Esophagus muscularis mucosa (tissue), 4 donors: ENCODE results near the gene ADK. TPM values are rescaled to one million over a fixed set of nuclear protein-coding genes. Genes with fewer than 3 reads are reported as not detected.
A peak's percentile ranks its signal among the peaks of the same experiment; 100 is the strongest.

Source experiments
- DNase-seq: peaks from one replicate; pipeline ENCODE4 v3.0.0-alpha.2; 2017; ENCODE audit errors: extremely low spot score
- H3K27ac ChIP-seq, 4 donors: fragments of 200-600 bp; sonication (generic); replicated peaks in 1 of 4; 1 replicate in 3 of 4; 2 replicates in 1 of 4; pipeline ENCODE4 v1.5.1; 2016 to 2019; ENCODE audit warnings: mild to moderate bottlenecking in 1 of 4
- H3K27me3 ChIP-seq, 4 donors: fragments of 200-600 bp; sonication (generic); one replicate each; pipeline versions ENCODE4 v1.5.1 to v1.6.0; 2016 to 2019
- H3K36me3 ChIP-seq, 4 donors: fragments of 200-600 bp; sonication (generic); one replicate each; pipeline ENCODE4 v1.5.1; 2016 to 2019
- H3K4me1 ChIP-seq, 4 donors: fragments of 200-600 bp; sonication (generic); one replicate each; pipeline ENCODE4 v1.5.1; 2016 to 2019
- H3K4me3 ChIP-seq, 4 donors: fragments of 200-600 bp; sonication (generic); 1 replicate in 2 of 4; 2 replicates in 2 of 4; pipeline ENCODE4 v1.5.1; 2016 to 2019; ENCODE audit warnings: mild to moderate bottlenecking in 4 of 4, moderate library complexity in 1 of 4
- H3K9me3 ChIP-seq, 4 donors: fragments of 200-600 bp; sonication (generic); 1 replicate in 3 of 4; 2 replicates in 1 of 4; pipeline ENCODE4 v1.5.1; 2016 to 2019
- CTCF ChIP-seq, 3 experiments: fragments of 200-600 bp in 2 of 3; fragments of 450-650 bp in 1 of 3; sonication (generic) in 2 of 3; IDR thresholded peaks; one replicate each; pipeline ENCODE4 v1.5.1; 2017 to 2019; ENCODE audit warnings: antibody characterized with exemption in 3 of 3, mild to moderate bottlenecking in 2 of 3, moderate library complexity in 1 of 3
- EP300 ChIP-seq: sonication (generic); formaldehyde crosslinking; IDR thresholded peaks from one replicate; pipeline ENCODE4 v1.6.1; 2017; ENCODE audit warnings: antibody characterized with exemption
- POLR2A ChIP-seq: fragments of 450-650 bp; IDR thresholded peaks from one replicate; pipeline ENCODE4 v1.6.1; 2017; ENCODE audit warnings: antibody characterized with exemption, moderate library complexity, mild to moderate bottlenecking, low read depth
- POLR2AphosphoS5 ChIP-seq, 2 donors: sonication (generic); formaldehyde crosslinking; IDR thresholded peaks; one replicate each; pipeline ENCODE4 v1.6.1; 2017; ENCODE audit warnings: antibody characterized with exemption in 2 of 2
- WGBS: methylation state at CpG from one replicate; pipeline ENCODE4 v1.1.5; 2018; 5-methylcytosine and 5-hydroxymethylcytosine counted together
- intact Hi-C: fragments of 100-400 bp; cut with DNase I; formaldehyde crosslinking; loops from one replicate; pipeline ENCODE4 v1.15.1; 2023
- total RNA-seq, 4 donors: library from RNA; depleted of rRNA; stranded (reverse); fragments of >200 nt; gene quantifications; one replicate each; pipeline versions ENCODE4 v1.1.0 to v1.2.1, GENCODE V29; 2016

The ADK gene
- total RNA-seq, 4 donors from 2014 or later = 20.2 to 23.3 (median 21.2) TPM

GRCh38 chr10:74114041-74114448, 37.0 kb upstream of the ADK start:
- WGBS = 75% methylated on average over 12 of the region's 12 CpGs
- no peaks in the 10 kb centered on the region for H3K27me3 ChIP-seq
- no peak for DNase-seq
- no peak overlapping the region for H3K4me3 ChIP-seq
- TF ChIP-seq POLR2A (no peak), POLR2AphosphoS5 (IDR thresholded peaks at IDR 0.05) (no peak), CTCF (IDR thresholded peaks at IDR 0.05) (no peak), EP300 (no peak)
- H3K36me3 ChIP-seq = peaks cover 60 to 100% (median 91%) of the 10 kb centered on the region in 4 donors
- peaks cover 3 to 59% (median 40%) of the 10 kb centered on the region in 4 donors for H3K4me1 ChIP-seq
- H3K9me3 ChIP-seq = no peaks in the 10 kb centered on the region
- H3K27ac ChIP-seq = peak overlapping the region; percentile 16 to 57 (median 48)
- intact Hi-C loops = no loop called here

GRCh38 chr10:74117738-74118137, 33.3 kb upstream of the ADK start:
- DNase-seq = no peak
- WGBS = 87% methylated on average over 4 of the region's 4 CpGs
- H3K9me3 ChIP-seq = no peaks in the 10 kb centered on the region
- TF ChIP-seq POLR2AphosphoS5 (IDR thresholded peaks at IDR 0.05) (peak in 1 of 2 donors; percentile 6), POLR2A (no peak)
- H3K27ac ChIP-seq = peak overlapping the region in 3 of 4 donors; percentile 20 to 45 (median 23)
- no peaks in the 10 kb centered on the region for H3K27me3 ChIP-seq
- H3K4me3 ChIP-seq = no peak overlapping the region
- intact Hi-C loops = no loop called here
- H3K36me3 ChIP-seq = peaks cover 33 to 99% (median 86%) of the 10 kb centered on the region in 4 donors
- peaks cover 3 to 56% (median 44%) of the 10 kb centered on the region in 4 donors for H3K4me1 ChIP-seq

GRCh38 chr10:74118804-74119203, 32.2 kb upstream of the ADK start:
- Histone ChIP-seq H3K4me3 (no peak overlapping the region), H3K4me1 (peaks cover 0 to 56% (median 44%) of the 10 kb centered on the region in 4 donors), H3K27me3 (no peaks in the 10 kb centered on the region), H3K36me3 (peaks cover 23 to 99% (median 88%) of the 10 kb centered on the region in 4 donors), H3K9me3 (no peaks in the 10 kb centered on the region), H3K27ac (peak overlapping the region; percentile 10 to 45 (median 22))
- TF ChIP-seq EP300 (no peak), POLR2AphosphoS5 (IDR thresholded peaks at IDR 0.05) (no peak)
- DNase-seq = no peak
- intact Hi-C loops = no loop called here
- 72% methylated on average over 3 of the region's 3 CpGs for WGBS

GRCh38 chr10:74120911-74121310, 30.1 kb upstream of the ADK start:
- Histone ChIP-seq H3K27ac (peak overlapping the region in 2 of 4 donors; percentile 12 to 39), H3K4me3 (no peak overlapping the region), H3K27me3 (no peaks in the 10 kb centered on the region), H3K36me3 (peaks cover 12 to 99% (median 81%) of the 10 kb centered on the region in 4 donors), H3K9me3 (no peaks in the 10 kb centered on the region), H3K4me1 (peaks cover 0 to 49% (median 39%) of the 10 kb centered on the region in 4 donors)
- TF ChIP-seq POLR2AphosphoS5 (IDR thresholded peaks at IDR 0.05) (no peak), EP300 (no peak), CTCF (IDR thresholded peaks at IDR 0.05) (no peak), POLR2A (no peak)
- intact Hi-C loops = no loop called here
- 37% methylated on average over 1 of the region's 1 CpG for WGBS
- no peak for DNase-seq

- no peak overlapping the region for H3K4me3 ChIP-seq
- H3K27me3 ChIP-seq = no peaks in the 10 kb centered on the region
- DNase-seq = no peak
- WGBS = 82% methylated on average over 1 of the region's 1 CpG
- peak overlapping the region in 2 of 4 donors; percentile 2 to 12 for H3K27ac ChIP-seq
- H3K9me3 ChIP-seq = no peaks in the 10 kb centered on the region
- TF ChIP-seq POLR2AphosphoS5 (IDR thresholded peaks at IDR 0.05) (no peak), CTCF (IDR thresholded peaks at IDR 0.05) (no peak), EP300 (no peak), POLR2A (no peak)
- H3K4me1 ChIP-seq = peaks cover 0 to 44% (median 37%) of the 10 kb centered on the region in 4 donors
- intact Hi-C loops = no loop called here
- H3K36me3 ChIP-seq = peaks cover 12 to 99% (median 82%) of the 10 kb centered on the region in 4 donors
Measured at GRCh38 chr10:74121368-74121767, 29.7 kb upstream of the ADK start.

- Histone ChIP-seq H3K27me3 (no peaks in the 10 kb centered on the region), H3K4me1 (peaks cover 0 to 44% (median 37%) of the 10 kb centered on the region in 4 donors), H3K27ac (peak overlapping the region in 1 of 4 donors; percentile 11), H3K36me3 (peaks cover 13 to 95% (median 84%) of the 10 kb centered on the region in 4 donors), H3K4me3 (no peak overlapping the region), H3K9me3 (no peaks in the 10 kb centered on the region)
- DNase-seq = no peak
- intact Hi-C loops = no loop called here
- TF ChIP-seq POLR2A (no peak), POLR2AphosphoS5 (IDR thresholded peaks at IDR 0.05) (no peak), EP300 (no peak), CTCF (IDR thresholded peaks at IDR 0.05) (no peak)
- WGBS = 50% methylated on average over 3 of the region's 3 CpGs
Measured at GRCh38 chr10:74122060-74122459, 29.0 kb upstream of the ADK start.
